HG02610 (cell line): ENCODE data around the gene PSTK.

Source experiments
- ATAC-seq: cut with Tn5 transposase; IDR thresholded peaks from one replicate; pipeline ENCODE4 v1.9.1; 2021; ENCODE audit warnings: mild to moderate bottlenecking, moderate library complexity; ENCODE audit not compliant: unreplicated experiment

Gene PSTK, protein sequence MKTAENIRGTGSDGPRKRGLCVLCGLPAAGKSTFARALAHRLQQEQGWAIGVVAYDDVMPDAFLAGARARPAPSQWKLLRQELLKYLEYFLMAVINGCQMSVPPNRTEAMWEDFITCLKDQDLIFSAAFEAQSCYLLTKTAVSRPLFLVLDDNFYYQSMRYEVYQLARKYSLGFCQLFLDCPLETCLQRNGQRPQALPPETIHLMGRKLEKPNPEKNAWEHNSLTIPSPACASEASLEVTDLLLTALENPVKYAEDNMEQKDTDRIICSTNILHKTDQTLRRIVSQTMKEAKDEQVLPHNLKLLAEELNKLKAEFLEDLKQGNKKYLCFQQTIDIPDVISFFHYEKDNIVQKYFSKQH

DNA sequence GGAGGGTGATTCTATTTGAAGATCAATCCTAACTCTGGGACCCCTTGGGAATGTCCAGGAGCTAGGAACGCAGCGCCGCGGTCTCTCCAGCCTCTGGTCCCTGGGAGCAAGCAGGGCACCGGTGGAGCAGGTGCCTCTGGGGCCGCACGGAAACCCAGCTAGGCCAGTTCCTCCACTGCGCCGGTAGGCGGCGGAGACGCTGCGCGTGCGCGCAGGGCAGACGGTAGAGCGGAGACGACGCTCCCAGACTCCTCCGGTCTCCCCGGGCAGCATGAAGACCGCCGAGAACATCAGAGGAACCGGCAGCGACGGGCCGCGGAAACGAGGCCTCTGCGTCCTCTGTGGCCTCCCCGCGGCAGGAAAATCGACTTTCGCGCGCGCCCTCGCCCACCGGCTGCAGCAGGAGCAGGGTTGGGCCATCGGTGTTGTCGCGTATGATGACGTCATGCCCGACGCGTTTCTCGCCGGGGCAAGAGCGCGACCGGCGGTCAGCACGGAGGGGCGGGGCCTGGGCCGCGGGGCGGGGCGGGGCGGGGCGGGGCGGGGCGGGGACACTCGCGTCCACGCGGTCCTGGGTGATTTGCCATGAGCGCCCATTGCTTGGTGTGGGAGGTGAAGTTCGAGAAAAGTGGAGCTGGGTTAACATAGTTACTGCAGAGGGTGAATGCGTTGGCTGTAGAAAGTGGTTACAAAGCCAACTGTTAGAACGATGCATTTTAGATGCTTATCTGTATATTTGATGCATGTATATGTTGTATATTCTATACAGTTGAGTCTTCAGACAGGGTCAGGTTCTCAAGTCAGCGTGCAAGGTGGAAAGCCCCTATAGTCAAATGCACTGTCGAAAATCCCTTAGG lies at the start of gene PSTK:
TSS of gene PSTK (plus strand) at position 193 of the 857 bp plus-strand sequence. CDS start at position 272, 79 bp downstream.
- peak; percentile 95 for ATAC-seq

DNA sequence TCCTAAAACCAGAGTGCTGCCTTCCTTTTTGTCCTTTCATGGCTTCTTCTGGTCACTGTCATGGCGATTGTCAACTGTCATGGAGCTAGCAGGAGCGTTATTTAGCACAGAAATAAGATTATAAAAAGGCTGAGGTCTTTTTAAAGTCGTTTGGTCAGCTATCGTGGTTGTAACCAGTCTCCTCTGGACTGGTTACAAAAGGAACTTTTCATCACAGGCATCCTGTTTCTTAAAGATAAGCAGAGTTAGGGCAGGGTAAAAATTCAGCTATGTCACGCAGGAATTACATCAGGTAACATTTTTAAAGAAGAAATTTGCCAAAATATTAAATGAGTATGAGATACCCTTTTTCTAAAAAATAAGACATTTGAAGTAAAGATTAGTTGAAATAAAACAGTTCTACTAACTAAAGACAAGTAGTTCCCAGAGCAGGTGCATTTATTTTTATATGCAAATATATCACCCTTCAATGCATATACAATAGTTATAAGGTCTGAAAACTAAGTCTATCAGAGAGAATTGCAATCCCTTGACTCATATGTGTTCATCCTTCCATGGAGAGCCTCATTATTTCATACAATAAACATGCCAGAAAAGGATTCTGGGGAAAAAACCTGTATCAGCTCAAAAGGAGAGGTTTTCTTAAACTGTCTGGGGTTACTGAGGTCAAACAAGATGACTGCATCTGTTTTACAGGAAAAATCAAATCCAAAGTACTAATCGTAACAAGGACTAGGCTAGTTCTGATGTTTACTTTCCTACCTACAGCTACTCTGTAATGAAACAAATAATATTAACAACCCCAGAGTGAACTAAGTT lies 48.9 kb upstream of the PSTK start:
- ATAC-seq = no peak

DNA sequence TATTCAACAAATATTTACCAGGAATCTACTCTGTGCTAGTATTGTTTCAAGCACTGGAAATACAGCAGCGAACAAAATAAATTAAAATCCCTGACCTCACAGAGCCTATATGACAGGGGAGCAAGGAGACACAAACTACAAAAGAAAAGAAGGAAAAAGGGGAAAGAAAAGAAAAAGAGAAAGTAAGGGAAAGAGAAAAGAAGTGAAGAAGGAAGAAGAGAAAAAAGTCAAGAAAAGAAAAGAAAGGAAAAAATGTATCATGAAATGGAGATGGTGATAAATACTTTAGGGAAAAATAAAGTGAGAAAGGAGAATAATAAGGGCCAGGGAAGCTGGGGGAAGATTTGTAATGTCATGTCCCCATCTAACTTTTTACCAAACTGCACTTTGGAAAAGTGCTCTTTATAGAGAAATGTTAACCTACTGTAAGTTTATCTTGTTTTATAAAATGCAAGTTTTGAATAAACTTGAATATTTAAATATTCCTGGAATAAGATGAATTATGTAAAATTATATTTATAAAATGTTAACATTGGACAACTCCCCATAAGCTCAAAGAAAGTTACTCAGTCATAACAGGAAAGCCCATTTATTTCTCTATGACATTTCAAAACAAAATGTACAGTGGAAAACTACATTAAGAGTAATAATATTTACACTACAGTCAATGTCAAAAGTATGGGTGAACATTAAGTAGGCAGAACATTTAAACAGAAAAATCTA lies 40.9 kb upstream of the PSTK start:
- ATAC-seq = no peak

DNA sequence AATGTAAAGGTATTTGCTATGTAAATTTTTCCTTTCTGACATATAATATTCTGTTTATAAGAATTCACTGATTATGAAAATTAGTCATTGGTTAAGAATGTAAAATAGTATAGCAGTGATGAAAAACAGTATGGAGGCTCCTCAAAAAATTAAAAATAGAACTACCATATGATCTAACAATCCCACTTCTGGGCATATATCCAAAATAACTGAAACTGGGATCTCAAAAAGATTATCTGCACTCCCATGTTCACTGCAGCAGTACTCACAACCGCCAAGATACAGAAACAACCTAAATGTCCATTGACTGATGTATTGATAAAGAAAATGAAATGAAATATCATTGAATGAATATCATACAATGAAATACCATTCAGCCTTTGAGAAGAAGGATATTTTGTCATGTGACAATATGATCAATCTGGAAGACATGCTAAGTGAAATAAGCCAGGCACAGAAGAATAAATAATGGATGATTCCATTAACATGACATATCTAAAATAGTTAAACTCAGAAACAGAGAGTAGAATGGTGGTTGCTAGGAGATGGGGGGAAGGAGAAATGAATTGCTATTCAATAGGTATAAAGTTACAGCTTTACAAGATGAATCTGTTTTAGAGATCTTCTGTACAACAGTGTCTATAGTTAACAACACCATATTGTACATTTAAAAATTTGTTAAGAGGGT lies 40.2 kb upstream of the PSTK start:
- no peak for ATAC-seq

DNA sequence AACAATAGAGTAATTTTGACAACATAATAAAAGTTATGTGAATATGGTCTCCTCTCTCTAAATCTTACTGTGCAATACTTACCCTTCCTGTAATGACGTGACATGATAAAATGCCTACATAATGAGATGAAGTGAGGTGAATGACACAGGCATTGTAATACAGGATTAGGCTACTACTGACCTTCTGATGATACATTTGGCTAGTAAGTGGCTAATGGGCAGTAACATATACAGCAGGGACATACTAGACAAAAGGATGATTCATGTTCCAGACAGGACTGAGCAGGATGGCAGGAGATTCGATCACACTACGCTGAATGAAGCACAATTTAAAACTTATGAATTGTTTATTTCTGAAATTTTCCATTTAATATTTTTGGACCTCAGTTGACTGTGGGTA lies 30.9 kb upstream of the PSTK start:
- no peak for ATAC-seq

DNA sequence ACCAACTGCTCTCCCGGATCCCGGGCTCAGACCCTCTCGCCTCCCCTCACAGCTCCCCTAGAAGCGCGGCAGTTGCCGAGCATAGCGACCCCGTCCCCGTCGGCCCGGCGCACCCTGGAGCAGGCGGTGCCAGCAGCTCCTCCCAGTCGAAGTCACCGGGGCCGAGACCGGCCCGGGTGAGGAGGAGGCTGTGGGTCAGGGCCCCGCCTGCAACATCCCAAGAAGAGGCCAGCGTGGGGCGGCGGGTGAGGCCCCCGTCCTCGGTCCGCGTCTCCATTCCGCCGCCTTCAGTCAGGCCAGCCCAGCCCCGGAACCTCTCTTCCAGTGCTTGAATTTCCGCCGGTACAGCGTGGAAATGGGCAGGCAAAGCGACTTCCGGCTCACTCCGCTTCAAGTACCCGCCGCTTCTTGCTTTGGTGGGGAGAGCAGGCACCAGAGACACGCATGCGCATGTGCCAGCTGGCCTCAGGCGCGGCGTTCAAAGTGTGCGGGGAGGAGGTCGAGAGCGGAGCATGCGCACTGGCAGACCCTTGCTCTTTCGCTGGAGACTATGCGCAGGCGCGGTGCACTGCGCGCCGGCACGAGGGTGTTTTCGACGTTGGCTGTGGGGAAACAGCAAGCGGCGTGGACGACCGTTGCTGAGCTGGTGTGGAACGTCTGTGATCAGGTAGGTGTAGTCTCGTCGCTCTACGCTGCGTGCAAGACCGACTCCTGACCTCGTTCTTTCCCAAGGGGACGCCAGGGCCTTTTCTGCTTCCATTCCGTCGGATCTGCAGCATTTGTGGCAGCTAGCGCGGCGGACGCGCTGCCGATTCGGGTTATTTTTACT lies 26.1 kb upstream of the PSTK start, which contains the start of gene C10orf88:
TSS of gene C10orf88 (minus strand) at position 326 of the 829 bp plus-strand sequence. CDS start at position 277, 49 bp downstream.
- peak; percentile 97 for ATAC-seq

DNA sequence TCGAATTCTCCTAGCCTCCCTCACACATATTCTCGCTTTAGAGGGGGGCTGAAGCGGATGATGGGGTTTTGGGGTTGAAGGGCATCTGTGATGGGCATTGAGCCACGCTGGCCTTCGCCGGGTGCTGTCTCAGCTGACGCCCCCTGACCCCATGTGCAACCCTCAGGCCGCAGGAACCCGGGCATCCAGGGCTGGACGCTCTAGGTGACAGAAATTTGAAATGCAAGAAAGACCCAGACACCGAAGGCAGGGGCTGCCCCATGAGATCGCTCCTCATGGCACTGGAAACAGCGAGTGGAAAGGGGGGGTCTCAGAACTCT lies 25.5 kb upstream of the PSTK start:
- no peak for ATAC-seq

DNA sequence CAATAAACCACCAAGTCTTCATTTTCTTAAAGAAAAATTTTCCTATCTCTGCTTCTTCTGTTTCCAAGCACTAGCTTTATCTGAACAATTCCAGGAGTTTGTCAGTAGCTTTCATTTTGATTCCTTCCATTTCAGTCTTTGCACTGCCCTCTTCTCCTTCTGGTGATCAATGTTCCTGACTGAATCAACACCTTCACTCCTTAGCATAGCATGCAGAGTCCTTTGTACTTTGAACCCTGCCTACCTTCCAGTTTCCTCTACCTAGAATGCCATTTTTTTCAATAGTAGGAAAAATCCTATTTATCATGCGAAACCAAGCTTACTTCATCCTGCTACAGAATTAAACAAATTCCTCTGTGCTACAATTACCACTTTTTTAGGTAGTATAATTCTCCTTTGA lies 24.3 kb upstream of the PSTK start:
- ATAC-seq = no peak

DNA sequence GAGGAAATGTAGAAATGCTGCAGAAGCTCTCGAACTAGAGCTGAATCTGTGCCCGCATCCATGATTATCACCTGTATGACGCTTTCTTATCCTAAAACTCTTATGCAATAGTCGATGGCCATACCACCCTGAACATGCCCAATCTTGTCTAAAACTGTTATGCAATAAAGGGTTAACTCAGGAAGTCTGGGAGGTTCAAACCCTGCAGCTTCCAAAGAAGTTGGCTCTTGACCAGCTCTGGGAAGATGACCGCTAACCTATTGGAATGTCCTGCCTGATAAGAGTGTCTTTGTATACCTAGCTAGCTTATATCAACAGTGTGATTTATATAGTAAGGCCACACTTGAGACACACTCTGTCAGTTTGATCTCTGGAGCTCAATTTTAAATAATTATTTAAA lies 22.7 kb upstream of the PSTK start:
- no peak for ATAC-seq

DNA sequence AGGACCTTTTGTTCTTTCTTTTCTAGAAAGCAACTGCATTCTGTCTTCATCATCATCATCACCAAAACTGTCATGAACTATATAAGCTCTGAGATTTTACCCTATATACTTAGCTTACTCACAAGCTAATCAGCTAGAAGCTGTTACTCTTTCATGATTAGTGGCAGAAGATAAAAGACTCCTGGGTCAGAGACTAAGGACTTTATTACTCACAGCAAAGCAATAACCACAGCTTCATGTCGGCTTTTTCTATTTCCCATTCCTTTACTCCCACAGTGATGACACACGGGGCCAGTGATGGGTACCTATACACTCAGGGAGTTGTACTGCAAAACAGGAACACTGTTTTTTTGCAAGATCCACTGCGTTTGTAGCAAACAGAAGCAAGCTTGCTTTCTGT lies 17.8 kb upstream of the PSTK start:
- ATAC-seq = no peak

DNA sequence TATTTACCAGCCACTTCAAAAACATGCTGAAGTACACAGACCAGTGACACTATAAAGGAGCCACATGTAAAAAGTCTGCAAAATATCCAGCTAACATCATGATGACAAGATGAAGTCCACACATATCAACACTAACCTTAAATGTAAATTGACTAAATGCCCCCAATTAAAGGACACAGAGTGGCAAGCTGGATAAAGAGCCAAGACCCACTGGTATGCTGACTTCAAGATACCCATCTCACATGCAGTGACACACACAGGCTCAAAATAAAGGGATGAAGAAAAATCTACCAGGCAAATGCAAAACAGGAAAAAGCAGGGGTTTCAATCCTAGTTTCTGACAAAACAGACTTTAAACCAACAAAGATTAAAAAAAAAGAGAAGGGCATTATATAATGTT lies 13.3 kb upstream of the PSTK start:
- no peak for ATAC-seq

DNA sequence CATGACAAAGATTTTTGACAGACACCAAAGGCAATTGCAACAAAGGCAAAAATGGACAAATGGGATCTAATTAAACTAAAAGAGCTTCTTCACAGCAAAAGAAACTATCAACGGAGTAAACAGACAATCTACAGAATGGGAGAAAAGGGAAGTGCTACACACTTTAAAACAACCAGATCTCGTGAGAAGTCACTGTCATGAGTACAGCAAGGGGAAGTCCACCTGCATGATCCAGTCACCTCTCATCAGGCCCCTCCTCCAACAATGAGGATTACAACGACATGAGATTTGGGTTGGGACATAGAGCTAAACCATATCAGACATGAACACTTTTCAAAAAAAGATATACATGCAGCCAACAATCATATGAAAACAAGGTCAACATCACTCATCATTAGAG lies 11.5 kb upstream of the PSTK start:
- ATAC-seq = no peak

DNA sequence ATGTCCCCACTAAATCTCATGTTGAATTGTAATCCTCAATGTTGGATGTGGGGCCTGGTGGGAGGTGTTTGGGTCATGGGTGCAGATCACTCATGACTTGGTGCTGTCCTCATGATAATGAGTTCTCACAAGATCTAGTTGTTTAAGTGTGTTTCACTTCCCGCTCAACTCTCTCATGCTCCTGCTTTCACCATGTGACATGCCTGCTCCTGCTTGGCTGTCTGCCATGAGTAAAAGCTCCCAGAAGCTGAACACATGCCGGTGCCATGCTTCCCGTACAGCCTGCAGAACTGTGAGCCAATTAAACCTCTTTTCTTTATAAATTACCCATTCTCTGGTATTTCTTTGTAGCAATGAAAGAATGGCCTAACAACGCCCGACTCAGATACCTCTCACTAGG lies 6.2 kb upstream of the PSTK start:
- ATAC-seq = no peak

DNA sequence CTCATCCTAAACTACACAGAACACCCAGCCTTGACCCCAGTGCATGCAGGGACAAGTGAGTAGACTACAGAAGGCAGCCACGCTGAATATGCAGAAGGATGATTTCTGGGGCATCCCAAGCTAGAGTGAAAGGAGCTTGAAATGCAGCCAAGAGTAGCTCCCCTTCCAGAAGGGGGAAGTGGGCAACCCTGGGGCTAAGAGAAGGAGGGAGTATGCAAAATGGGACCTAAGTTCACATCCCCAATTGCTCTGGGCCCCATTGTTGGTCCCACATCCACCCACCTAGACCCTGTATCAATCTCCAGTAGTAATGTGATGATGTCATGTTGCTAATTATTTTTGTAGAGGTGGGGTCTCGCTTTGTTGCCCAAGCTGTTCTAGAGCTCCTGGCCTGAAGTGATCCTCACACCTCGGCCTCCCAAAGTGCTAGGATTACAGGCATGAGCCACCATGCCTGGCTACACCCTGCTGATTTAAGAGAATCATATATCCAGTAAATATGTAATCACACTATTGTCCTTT lies 5.6 kb upstream of the PSTK start:
- ATAC-seq = no peak

DNA sequence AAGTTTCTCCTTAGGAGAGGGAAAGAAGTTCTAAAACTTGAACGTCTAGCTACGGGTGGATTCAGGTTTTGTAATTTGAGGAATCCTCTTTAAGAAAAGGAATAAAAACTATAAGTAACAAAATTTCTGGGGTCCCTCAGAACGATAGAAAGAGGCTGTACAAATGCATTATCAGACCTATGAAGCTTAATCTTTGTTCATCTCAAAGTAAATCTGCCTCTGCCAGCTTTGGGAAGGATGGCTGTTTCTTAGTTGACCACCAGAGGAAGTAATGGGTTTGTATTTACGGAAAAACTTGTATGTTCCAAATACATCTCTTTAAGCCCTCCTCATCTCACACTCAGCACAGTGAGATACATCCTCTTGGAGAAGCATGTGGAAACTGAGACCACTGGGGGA lies 864 bp downstream of the PSTK start:
- ATAC-seq = no peak

DNA sequence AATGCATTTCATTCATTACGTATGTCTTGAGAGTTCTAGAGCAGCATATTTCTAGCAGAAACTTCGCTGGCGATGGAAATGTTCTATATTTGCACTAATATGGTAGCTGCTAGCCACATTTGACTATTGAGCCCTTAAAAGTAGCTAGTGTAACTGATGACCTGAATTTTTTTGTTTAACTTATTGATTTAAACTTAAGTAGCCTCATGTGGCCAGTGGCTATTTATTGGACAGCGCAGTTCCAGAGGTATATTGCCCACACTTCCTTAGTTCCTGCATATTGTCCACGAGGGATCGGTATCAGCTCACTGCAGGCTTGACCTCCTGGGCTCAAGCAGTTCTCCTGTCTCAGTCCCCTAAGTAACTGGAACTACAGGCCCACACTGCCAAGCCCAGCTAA lies 3.7 kb downstream of the PSTK start:
- ATAC-seq = no peak

DNA sequence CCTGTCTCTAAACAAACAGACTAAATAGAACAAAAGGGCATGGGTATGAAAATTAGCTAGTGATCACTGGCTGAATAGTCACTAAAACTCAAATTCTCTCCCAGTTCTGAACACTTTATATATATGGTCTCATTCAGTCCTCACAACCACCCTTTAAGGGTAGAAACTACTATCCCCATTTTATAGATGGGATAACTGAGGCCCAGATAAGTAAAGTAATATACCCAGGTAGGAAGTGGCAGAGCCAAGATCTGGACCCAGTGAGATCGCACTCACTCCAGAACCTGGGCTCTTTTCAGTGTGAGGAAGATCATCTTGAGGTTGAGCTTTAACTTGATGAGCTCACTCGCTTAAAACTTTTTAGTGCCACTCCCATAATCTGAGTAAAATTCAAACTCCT lies 4.5 kb downstream of the PSTK start:
- no peak for ATAC-seq

DNA sequence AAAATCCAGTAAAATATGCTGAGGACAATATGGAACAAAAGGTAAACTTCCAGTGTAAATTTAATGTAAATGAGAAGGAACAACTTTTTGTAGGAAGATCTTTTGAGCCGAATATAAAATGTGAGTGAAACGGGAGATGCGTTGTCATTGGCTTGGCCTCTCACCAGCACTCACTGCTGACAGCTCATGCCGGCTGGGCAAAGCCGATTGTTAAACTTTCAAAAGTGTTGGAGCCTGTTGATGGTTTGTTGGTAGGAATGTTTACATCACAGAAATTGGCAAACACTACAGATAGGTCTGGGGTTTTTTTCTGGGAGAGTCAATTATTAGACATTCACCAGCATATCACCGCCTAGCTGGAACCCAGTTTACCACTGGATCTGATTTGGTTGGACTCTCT lies 6.1 kb downstream of the PSTK start:
- no peak for ATAC-seq

DNA sequence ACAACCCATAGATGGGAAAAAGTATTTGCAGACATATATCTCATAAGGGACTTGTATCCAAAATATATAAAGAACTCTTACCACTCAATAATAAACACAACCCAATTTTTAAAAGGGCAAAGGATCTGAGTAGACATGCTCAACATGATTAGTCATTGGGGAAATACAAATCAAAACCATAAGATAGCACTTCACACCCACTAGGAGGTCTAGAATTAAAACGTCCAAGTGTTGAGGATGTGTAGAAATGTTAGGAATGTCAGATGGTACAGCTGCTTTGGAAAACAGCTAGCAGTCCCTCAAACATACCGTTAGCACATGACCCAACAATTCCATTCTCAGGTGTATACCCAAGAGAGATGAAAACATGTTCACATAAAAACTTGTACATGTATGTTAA lies 8.3 kb downstream of the PSTK start:
- ATAC-seq = no peak
